Mesothelial cell of epicardium (in vitro differentiated cells): ENCODE measurements around the gene BRIX1. TPM values are rescaled to one million over a fixed set of nuclear protein-coding genes. Genes with fewer than 3 reads are reported as not detected.

Source experiments
- DNase-seq, 2 experiments: peaks; one replicate each; pipeline ENCODE4 v3.0.0; 2021; ENCODE audit warnings: low spot score in 2 of 2; ENCODE audit not compliant: unreplicated experiment in 2 of 2
- H3K27ac Mint-ChIP-seq: 2 replicates; pipeline ENCODE4 v1.8.0; 2021; ENCODE audit warnings: mixed read lengths
- H3K27me3 Mint-ChIP-seq: 2 replicates; pipeline ENCODE4 v1.8.0; 2021; ENCODE audit warnings: low read depth, mixed read lengths
- H3K36me3 Mint-ChIP-seq: 2 replicates; pipeline ENCODE4 v1.8.0; 2021; ENCODE audit warnings: mixed read lengths
- H3K4me1 Mint-ChIP-seq: 2 replicates; pipeline ENCODE4 v1.8.0; 2021; ENCODE audit warnings: mixed read lengths
- H3K4me3 Mint-ChIP-seq: 2 replicates; pipeline ENCODE4 v1.8.0; 2021; ENCODE audit warnings: mild to moderate bottlenecking, moderate library complexity, mixed read lengths
- H3K9me3 Mint-ChIP-seq: 2 replicates; pipeline ENCODE4 v1.8.0; 2021; ENCODE audit warnings: mixed read lengths
- total RNA-seq: library from RNA; stranded (reverse); gene quantifications from 3 replicates; pipeline ENCODE4 v1.2.1, GENCODE V29; 2021
- TF ChIP-seq, protein P1 (sequence below): fragments of 200-600 bp; sonication (generic); IDR thresholded peaks from one replicate; pipeline ENCODE4 v1.5.0; 2021; ENCODE audit warnings: antibody characterized with exemption; ENCODE audit not compliant: unreplicated experiment

Gene BRIX1
- total RNA-seq, 1 donor from 2014 or later: 33.2 TPM

DNA sequence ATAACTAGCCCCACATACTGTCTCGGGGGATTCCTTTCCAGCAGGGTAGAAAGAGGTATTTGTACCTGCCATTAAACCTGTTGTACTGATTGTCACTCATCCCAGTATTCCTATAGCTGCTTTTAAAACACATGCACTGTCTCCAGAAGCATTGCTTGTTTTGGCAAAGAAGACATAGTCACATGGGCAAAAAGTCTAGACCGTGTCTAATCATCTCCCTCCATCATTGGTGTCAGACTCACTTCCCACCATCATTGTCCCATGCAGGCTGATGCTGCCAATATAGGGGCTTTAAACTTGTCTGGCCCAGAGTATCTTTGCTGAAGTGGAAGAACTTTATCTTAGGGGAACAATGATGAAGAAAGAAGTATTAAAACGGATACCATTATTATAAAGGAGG is 26.4 kb downstream of the BRIX1 start:
- no peak for DNase-seq
- H3K4me1 Mint-ChIP-seq: no peaks in the 10 kb centered on the region
- H3K27ac Mint-ChIP-seq: no peak overlapping the region
- TF ChIP-seq, protein P1, sequence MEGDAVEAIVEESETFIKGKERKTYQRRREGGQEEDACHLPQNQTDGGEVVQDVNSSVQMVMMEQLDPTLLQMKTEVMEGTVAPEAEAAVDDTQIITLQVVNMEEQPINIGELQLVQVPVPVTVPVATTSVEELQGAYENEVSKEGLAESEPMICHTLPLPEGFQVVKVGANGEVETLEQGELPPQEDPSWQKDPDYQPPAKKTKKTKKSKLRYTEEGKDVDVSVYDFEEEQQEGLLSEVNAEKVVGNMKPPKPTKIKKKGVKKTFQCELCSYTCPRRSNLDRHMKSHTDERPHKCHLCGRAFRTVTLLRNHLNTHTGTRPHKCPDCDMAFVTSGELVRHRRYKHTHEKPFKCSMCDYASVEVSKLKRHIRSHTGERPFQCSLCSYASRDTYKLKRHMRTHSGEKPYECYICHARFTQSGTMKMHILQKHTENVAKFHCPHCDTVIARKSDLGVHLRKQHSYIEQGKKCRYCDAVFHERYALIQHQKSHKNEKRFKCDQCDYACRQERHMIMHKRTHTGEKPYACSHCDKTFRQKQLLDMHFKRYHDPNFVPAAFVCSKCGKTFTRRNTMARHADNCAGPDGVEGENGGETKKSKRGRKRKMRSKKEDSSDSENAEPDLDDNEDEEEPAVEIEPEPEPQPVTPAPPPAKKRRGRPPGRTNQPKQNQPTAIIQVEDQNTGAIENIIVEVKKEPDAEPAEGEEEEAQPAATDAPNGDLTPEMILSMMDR: no peak
- H3K36me3 Mint-ChIP-seq: peaks cover 37% of the 10 kb centered on the region
- no peaks in the 10 kb centered on the region for H3K9me3 Mint-ChIP-seq
- H3K27me3 Mint-ChIP-seq: no peaks in the 10 kb centered on the region
- no peak overlapping the region for H3K4me3 Mint-ChIP-seq

DNA sequence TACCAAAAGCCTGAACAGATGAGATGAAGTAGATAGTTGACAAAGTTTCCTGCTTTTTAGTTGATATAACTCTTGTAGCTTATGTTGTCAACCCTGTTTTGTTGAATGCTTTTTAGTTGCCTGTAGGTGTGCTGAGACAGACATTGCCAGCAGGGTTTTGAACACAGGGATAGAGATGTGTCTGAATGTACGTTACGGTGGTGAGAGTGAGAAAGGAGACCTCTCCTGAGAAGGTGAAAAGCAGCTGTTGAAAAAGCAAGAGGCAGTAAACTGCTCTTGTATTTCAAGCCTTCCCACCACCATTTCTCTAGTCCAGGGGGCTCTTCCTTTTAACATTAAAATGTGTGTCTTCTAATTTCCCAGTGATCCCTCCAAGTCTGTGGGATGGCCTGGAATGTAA is 28.5 kb downstream of the BRIX1 start:
- Mint-ChIP-seq H3K36me3 (peaks cover 41% of the 10 kb centered on the region), H3K4me1 (no peaks in the 10 kb centered on the region), H3K27ac (no peak overlapping the region), H3K4me3 (no peak overlapping the region), H3K27me3 (no peaks in the 10 kb centered on the region), H3K9me3 (no peaks in the 10 kb centered on the region)
- DNase-seq: no peak
- TF ChIP-seq, protein P1: no peak

DNA sequence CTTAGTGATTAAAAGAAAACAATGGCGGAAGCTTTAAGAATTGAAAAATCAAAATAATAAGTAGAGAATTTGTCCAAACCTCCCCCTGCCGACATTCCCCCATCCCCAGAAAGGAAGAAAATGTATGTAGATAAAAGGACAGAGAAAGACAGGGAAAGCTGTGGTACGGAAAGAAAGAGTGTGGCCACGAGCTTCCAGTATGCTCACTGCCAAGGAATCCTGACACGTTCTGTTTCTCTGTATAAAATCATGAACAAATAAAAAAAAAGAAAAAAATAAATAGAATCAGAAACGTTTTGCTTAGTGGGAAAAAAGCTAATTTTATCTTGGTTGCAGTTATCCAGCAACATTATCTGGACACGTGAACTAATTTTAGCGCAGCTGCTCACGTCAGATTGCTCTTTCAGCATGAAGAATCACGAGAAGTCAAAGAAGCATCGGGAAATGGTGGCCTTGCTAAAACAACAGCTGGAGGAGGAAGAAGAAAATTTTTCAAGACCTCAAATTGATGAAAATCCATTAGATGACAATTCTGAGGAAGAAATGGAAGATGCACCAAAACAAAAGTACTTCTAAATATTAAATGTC is 29.0 kb downstream of the BRIX1 start:
- TF ChIP-seq, protein P1: no peak
- Mint-ChIP-seq H3K4me3 (no peak overlapping the region), H3K27ac (no peak overlapping the region), H3K36me3 (peaks cover 45% of the 10 kb centered on the region), H3K9me3 (no peaks in the 10 kb centered on the region), H3K4me1 (no peaks in the 10 kb centered on the region), H3K27me3 (no peaks in the 10 kb centered on the region)
- no peak for DNase-seq

DNA sequence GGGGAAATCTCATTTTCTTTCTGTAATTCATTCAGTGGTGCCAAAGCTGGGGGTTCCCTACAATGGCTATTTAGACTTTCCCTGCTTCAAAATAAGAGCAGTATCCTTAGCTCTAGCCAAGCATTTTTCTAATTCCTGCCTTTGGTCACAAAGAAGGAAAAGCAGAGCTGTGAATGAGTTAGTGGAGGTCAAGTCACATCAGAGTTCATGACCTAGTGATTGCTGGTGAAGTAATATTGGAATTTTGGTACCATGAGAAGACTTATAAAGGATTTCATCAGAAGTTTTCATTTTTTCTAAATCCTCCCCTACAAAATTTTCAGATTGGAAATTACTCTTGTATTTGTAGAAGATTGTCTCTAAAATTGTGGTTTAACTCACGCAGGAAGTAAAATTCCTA is 41.8 kb downstream of the BRIX1 start:
- TF ChIP-seq, protein P1: no peak
- Mint-ChIP-seq H3K4me3 (no peak overlapping the region), H3K27ac (no peak overlapping the region), H3K9me3 (no peaks in the 10 kb centered on the region), H3K36me3 (peaks cover 21% of the 10 kb centered on the region), H3K27me3 (no peaks in the 10 kb centered on the region), H3K4me1 (no peaks in the 10 kb centered on the region)
- no peak for DNase-seq

DNA sequence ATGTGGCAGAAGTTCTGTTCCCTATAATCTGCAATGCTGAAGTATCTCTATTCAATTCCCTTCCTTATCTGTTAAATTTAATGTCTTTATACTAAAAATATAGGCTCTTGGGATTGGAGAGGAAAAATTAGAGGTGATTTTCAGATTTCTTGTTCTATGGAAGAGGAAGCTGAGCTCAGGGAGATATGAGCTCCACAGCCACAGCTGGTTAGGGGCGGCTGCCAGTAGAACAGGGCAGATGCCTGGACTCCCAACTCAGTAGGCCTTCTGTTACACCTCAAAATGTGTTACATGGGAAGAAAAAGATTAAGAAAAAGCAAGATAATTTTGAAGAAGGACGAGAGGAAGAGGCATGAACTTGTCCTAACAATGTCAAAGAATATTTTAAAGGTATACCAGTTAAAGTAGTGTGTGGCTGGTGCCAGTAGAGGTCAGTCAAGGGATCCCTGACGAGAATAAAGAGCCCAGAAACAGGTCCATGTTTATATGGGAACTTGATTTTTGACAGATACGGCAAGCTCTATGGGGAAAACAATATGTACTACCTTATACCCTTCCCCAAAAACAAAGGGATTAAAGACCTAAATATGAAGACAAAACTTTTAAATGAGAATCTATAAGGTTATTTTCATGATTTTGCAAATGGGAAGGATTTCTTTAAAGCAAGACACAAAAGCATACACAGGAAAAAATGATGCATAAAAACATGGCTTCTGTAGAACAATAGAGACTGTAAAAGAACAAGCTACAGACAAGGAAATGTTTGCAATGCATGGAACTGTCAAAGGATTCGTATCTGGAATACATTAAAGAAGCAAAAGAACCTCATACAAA is 42.6 kb downstream of the BRIX1 start:
- H3K36me3 Mint-ChIP-seq: peaks cover 19% of the 10 kb centered on the region
- H3K4me1 Mint-ChIP-seq: no peaks in the 10 kb centered on the region
- TF ChIP-seq, protein P1: peak; percentile 13
- no peaks in the 10 kb centered on the region for H3K9me3 Mint-ChIP-seq
- H3K27me3 Mint-ChIP-seq: no peaks in the 10 kb centered on the region
- no peak overlapping the region for H3K27ac Mint-ChIP-seq
- no peak for DNase-seq
- H3K4me3 Mint-ChIP-seq: no peak overlapping the region
